Lung (tissue), 16 donors: ENCODE measurements around the gene CLPSL2. TPM values are rescaled to one million over a fixed set of nuclear protein-coding genes. Genes with fewer than 3 reads are reported as not detected.

Experiments
- ATAC-seq: fragments of 200-7000 bp; cut with Tn5 transposase; one replicate; pipeline ENCODE4 v1.9.1; 2020; ENCODE audit warnings: moderate number of reproducible peaks; ENCODE audit not compliant: insufficient read depth, low FRiP score
- DNase-seq, 3 donors: peaks; one replicate each; pipeline ENCODE4 v3.0.0-alpha.2; 2013 to 2017
- H3K27ac ChIP-seq, 2 donors: one replicate each; pipeline ENCODE4 v1.5.1; 2013; ENCODE audit warnings: mild to moderate bottlenecking in 2 of 2, moderate library complexity in 2 of 2, control low read depth in 1 of 2, inconsistent platforms in 1 of 2, low read depth in 1 of 2, low read length in 1 of 2
- H3K27me3 ChIP-seq, 3 donors: one replicate each; pipeline ENCODE4 v1.5.1; 2013; ENCODE audit warnings: low read length in 2 of 3; ENCODE audit not compliant: control insufficient read depth in 3 of 3, insufficient read depth in 3 of 3
- H3K36me3 ChIP-seq, 4 donors: one replicate each; pipeline ENCODE4 v1.5.1; 2013; ENCODE audit warnings: low read length in 4 of 4, mild to moderate bottlenecking in 1 of 4, moderate library complexity in 1 of 4; ENCODE audit not compliant: control insufficient read depth in 4 of 4, insufficient read depth in 4 of 4
- H3K4me1 ChIP-seq, 5 donors: one replicate each; pipeline ENCODE4 v1.5.1; 2013; ENCODE audit warnings: low read length in 5 of 5, mild to moderate bottlenecking in 2 of 5, moderate library complexity in 1 of 5; ENCODE audit not compliant: control insufficient read depth in 5 of 5, insufficient read depth in 5 of 5
- H3K4me3 ChIP-seq: one replicate; pipeline ENCODE4 v1.5.1; 2013; ENCODE audit warnings: mild to moderate bottlenecking, control low read depth, moderate library complexity
- H3K9ac ChIP-seq, 2 donors: one replicate each; pipeline ENCODE4 v1.5.1; 2013; ENCODE audit warnings: low read length in 2 of 2, control low read depth in 1 of 2; ENCODE audit not compliant: insufficient read depth in 1 of 2
- H3K9me3 ChIP-seq, 4 donors: one replicate each; pipeline ENCODE4 v1.5.1; 2013; ENCODE audit warnings: low read length in 3 of 4, mild to moderate bottlenecking in 1 of 4, moderate library complexity in 1 of 4; ENCODE audit not compliant: control insufficient read depth in 4 of 4, insufficient read depth in 3 of 4
- CTCF ChIP-seq: IDR thresholded peaks from 2 replicates; pipeline ENCODE4 v1.5.1; 2012; ENCODE audit warnings: mild to moderate bottlenecking; ENCODE audit errors: control extremely low read depth, extremely low read depth
- WGBS, 2 donors: extraction: QIAGEN DNeasy Blood & Tissue Kit; methylation state at CpG; one replicate each; pipeline ENCODE4 v1.1.7; 2013; 5-methylcytosine and 5-hydroxymethylcytosine counted together
- long read RNA-seq, 5 donors: transcript quantifications; one replicate each; lab custom pipeline, GENCODE V29; 2026
- polyA plus RNA-seq, 2 donors: library from polyadenylated mRNA; stranded (reverse); fragments of 200-250 nt; gene quantifications; one replicate each; pipeline ENCODE4 v1.2.1, GENCODE V29; 2013
- total RNA-seq, 2 donors: library from RNA; depleted of rRNA in 1 of 2; stranded (reverse); fragments of >200 nt in 1 of 2; gene quantifications; one replicate each; pipeline ENCODE4 v1.2.1, GENCODE V29; 2014 to 2021
- donor health status: control.
- donor health status: control.
- donor health status: Bipolar disorder and iron deficiency.
- donor health status: healthy.
- donor health status: DM: yes; HTN: yes; CAD: no.

The CLPSL2 gene
- total RNA-seq (not detected), polyA plus RNA-seq (not detected)
- long read RNA-seq, donor 1 = 0 reads
- long read RNA-seq, donor 2 = 0 reads
- long read RNA-seq, donor 3 = 0 reads
- long read RNA-seq, donor 4 = 0 reads
- long read RNA-seq, donor 5 = 0 reads

- TF ChIP-seq CTCF = no peak
- H3K4me1 ChIP-seq = no peaks in the 10 kb centered on the region
- H3K9ac ChIP-seq = no peak within 1 kb of the TSS
- H3K9me3 ChIP-seq = peaks cover 0 to 1% (median 0%) of the 10 kb centered on the region in 4 donors
- DNase-seq = peak; percentile 16 to 51 (median 51)
- H3K27ac ChIP-seq = no peak within 1 kb of the TSS
- ATAC-seq = no peak
- no peaks in the 10 kb centered on the region for H3K36me3 ChIP-seq
- no peaks in the 10 kb centered on the region for H3K27me3 ChIP-seq
- no peak within 1 kb of the TSS for H3K4me3 ChIP-seq
- 4% methylated on average over 46 to 56 of the region's 56 CpGs for WGBS, 2 donors
Observed at GRCh38 chr6:35776364-35777215, at the start of gene CLPSL2. Gene CLPSL2 (plus strand): TSS chr6:35776598. CDS start chr6:35776619, 21 bp downstream.

- H3K9me3 ChIP-seq = no peaks in the 10 kb centered on the region
- peak; percentile 89 to 93 (median 90) for DNase-seq
- H3K27me3 ChIP-seq = no peaks in the 10 kb centered on the region
- H3K27ac ChIP-seq = peak overlapping the region; percentile 99
- H3K9ac ChIP-seq = peak overlapping the region in 1 of 2 donors; percentile 33
- H3K36me3 ChIP-seq = no peaks in the 10 kb centered on the region
- peak; percentile 13 for ATAC-seq
- 6 to 11% methylated on average over 28 to 29 of the region's 29 CpGs for WGBS, 2 donors
- TF ChIP-seq CTCF = no peak
- H3K4me3 ChIP-seq = no peak overlapping the region
- H3K4me1 ChIP-seq = peaks cover 10 to 43% (median 27%) of the 10 kb centered on the region in 5 donors
Observed at GRCh38 chr6:35727231-35727934, 49.0 kb upstream of the CLPSL2 start.

DNA sequence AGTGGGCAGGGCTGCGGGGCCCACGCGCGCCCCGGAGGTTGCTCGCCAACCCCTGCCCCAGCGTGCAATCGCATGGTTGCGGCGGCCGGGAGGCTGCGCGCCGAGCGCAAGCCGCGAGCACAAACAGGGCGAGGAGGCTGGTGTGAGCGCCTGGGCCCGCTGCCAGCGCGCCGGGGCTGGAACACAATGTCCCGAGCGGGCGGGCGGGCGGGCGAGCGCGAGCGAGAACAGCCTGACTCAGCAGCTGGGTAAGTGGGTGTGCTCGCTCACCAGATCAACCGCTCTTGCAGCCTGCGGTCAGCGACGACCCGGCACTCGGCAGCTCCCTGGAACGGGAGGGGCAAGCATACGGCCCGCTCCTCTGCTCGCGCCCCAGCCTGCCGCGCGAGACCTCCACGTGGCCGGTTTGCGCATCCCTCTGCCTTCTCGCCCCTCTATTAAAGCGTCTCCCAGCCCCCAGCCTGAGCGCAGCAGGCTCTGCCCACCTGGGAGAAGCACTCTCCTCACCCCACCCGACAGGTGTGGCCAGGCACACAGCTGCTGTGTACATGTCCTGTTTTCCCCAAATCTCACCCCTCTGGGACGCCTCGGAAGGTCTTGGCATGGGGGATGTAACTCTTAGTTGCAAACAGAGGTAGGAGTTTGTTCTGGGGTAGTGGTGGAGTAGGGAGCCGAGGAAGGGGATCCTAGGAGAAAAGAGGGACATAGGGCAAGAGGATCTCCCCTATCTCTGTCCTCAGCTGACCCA is 48.3 kb upstream of the CLPSL2 start:
- Histone ChIP-seq H3K27me3 (no peaks in the 10 kb centered on the region), H3K27ac (peak overlapping the region; percentile 99), H3K9ac (peak overlapping the region in 1 of 2 donors; percentile 40), H3K4me3 (no peak overlapping the region), H3K9me3 (no peaks in the 10 kb centered on the region), H3K36me3 (no peaks in the 10 kb centered on the region), H3K4me1 (peaks cover 10 to 47% (median 29%) of the 10 kb centered on the region in 5 donors)
- peak; percentile 92 to 97 (median 94) for DNase-seq
- ATAC-seq = peak; percentile 71
- no peak for TF ChIP-seq CTCF
- 2% methylated on average over 50 to 57 of the region's 57 CpGs for WGBS, 2 donors
